KOPT-K1 (cell line): ENCODE results near the gene COA1.

Source experiments
- H3K27ac ChIP-seq: fragments of 200-600 bp; sonication (generic); 2 replicates; pipeline ENCODE4 v1.5.1; 2016; ENCODE audit warnings: antibody characterized with exemption, mild to moderate bottlenecking, low read depth, low read length; ENCODE audit not compliant: poor library complexity, severe bottlenecking
- H3K36me3 ChIP-seq: fragments of 200-600 bp; sonication (generic); 2 replicates; pipeline ENCODE4 v1.5.1; 2017; ENCODE audit warnings: antibody characterized with exemption, mild to moderate bottlenecking, low read length, moderate library complexity; ENCODE audit not compliant: insufficient read depth
- H3K9me3 ChIP-seq: fragments of 200-600 bp; sonication (generic); 2 replicates; pipeline ENCODE4 v1.5.1; 2017; ENCODE audit warnings: antibody characterized with exemption, low read length, mild to moderate bottlenecking; ENCODE audit not compliant: insufficient read depth, poor library complexity, severe bottlenecking

The COA1 gene

DNA sequence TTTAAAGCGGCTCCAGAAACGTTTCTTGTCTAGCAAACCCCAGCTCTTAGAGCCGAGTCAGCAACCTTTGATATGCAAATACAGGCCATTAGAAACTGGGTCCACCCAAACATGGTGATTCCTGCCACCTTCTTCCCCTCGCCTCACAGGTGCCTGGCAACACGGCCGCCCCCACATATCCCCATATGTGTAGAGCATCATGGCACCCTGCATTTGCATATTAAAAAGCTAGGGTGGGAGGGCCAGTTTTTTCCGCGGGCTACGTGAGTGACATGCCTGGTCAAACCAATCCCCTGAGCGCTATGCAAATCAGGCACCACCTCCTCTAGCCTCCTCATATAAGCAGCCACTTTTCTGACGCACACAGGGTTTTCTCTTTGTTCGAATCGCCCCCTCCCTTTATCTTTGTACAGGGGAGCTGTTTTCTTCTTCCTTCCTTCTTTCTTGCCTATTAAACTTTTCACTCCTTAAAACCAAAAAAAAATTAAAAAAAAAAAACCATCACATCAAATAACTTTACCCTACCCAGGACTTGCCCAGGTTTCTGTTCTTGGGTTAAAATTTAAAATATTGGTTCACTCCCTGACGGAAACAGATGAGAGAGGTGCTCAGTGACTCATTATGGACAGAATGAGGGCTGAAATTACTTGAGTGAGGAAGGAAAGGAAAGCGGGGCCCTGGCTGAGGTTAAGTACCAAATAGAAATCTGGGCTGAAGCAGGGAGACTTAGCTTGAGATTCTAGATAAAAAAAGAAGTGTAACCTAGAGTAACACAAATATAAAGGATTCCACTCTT lies 59.8 kb downstream of the COA1 start:
- peaks cover 9% of the 10 kb centered on the region; the same call in 1 of the 2 replicates for H3K36me3 ChIP-seq
- no peak overlapping the region for H3K27ac ChIP-seq

DNA sequence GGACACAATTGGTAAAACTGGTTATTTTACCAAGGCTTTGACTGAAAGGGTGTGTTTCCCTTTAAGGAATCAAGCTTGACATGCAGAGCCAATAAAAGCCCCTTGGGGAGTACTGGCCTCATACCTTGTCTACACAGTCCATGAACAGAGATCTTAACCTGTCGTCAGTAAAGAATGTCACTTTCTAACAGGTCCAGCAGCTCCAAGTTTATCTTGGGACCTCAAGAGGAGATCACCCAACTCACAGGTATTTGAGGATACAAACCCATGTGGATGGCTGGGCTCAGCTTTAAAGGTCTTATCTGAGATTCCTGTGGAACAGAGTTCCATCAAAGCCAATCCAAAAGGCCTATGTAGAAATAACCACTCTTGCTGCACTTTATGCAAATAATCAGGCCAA lies 61.3 kb downstream of the COA1 start:
- Histone ChIP-seq H3K36me3 (peaks cover 3% of the 10 kb centered on the region; the same call in 1 of the 2 replicates), H3K27ac (no peak overlapping the region), H3K9me3 (peaks cover 67% of the 10 kb centered on the region)

More for the DNA sequence above, 59.8 kb downstream of the COA1 start:
- H3K9me3 ChIP-seq: peaks cover 82% of the 10 kb centered on the region

DNA sequence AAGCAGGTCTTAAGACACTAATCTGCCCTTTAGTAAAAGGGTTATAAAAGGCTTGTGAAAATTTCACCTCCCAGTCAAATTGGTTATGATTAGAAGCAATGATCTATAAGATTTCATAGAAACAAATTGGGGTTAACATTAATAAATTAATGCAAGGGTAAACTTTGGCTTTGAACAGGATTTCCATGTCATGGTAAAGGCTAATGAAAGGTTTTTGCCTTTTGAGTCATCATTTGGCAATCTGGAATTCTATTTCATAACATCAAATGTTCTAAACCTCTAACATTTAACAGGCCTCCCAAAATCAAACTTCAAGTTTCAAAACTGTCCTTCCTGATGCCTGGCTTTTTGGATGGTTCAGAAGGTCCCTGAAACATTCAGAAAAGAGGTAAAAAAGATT lies 62.4 kb downstream of the COA1 start:
- Histone ChIP-seq H3K27ac (no peak overlapping the region), H3K36me3 (peaks cover 9% of the 10 kb centered on the region; the same call in 1 of the 2 replicates), H3K9me3 (peaks cover 56% of the 10 kb centered on the region)

DNA sequence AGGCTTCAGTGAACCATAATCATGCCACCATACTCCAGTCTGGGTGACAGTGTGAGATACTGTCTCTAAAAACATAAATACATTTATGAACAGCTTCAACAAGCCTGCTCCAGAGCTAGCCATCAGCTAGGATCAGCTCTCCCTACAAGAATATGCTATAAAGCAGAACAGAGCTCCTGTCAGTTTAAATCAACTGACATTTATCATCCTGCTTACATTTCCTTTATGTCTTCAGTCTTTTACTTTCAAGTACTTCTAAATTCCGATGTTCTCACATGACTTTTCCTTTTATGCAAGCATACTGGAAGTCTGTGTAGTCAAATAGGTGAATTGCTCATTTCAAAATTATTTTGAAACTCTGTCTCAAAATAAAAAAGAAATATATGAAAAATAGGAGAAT lies 64.6 kb downstream of the COA1 start:
- H3K27ac ChIP-seq: no peak overlapping the region
- peaks cover 9% of the 10 kb centered on the region; the same call in 1 of the 2 replicates for H3K36me3 ChIP-seq
- peaks cover 34% of the 10 kb centered on the region for H3K9me3 ChIP-seq

DNA sequence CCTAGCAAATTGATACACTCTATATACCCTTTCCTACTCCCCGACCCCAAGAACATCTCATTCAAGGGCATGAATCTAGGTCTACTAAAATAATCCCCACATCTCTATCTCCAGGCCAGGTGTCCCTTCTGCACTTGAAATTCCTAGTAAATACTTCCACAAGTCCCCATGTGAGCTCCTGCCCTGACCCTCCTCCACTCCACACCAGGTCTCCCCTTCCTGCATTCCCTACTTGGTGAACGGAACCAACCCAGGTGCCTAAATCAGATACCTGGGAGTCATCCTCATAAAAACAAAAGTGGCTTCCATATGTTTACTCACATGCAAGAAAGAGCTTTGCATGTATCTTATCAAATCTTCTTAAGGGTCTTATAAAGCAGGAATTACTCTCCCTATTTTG lies 69.2 kb downstream of the COA1 start:
- Histone ChIP-seq H3K27ac (no peak overlapping the region), H3K36me3 (peaks cover 20% of the 10 kb centered on the region), H3K9me3 (no peaks in the 10 kb centered on the region)

DNA sequence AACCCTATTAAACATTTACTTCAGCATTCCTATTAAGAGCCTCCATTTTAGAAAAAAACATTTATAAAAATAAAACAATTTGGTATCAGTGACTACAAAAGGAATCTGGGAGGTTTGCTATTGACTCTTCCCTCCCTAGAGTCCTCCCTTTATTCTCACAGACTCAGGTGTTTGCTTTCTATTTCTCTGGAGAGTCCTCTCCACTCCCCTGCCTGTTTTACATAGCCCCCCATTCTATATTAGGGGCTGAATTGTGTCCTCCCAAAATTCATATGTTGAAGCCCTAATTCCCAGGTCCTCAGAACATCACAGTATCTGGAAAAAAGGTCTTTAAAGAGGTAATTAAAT lies 69.8 kb downstream of the COA1 start:
- Histone ChIP-seq H3K27ac (no peak overlapping the region), H3K36me3 (peaks cover 20% of the 10 kb centered on the region), H3K9me3 (no peaks in the 10 kb centered on the region)

DNA sequence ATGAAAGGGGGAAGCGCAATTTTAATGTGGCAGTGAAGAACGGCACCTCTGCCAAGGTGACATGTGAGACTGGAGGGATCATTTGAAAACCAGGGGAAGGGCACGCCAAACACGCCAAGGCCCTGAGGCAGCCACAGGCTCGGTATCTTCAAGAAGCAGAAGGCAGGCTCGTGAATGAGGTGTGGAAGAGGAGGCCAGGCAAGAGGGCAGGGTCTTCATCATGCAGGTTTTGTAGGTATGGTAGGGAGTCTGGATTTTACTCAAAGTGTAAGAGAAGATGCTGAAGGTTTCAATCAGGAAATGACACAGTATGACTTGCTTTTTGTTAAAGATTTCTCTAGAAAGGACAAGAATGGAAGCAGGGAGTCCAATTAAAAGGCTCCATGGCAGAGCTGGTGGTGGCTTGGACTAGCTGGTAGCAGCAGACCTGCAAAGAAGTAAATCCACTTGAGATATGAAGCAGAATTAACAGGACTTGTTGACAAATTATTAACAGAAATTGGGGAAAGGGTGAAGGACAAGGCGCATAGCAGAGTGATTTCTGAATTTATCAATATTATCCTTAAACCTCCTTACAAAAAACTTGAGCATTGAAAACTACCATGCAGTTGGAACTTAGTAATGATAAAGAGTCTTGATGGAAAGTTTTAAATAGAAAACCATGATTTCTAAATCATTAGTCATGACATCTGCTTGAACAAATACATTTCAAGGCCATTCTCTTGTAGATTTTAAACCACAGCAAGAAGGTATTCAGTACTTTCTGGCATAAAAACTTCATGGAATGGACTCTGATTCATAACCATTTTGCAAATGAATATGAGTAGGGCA lies 70.4 kb downstream of the COA1 start:
- Histone ChIP-seq H3K36me3 (peaks cover 20% of the 10 kb centered on the region), H3K27ac (no peak overlapping the region), H3K9me3 (no peaks in the 10 kb centered on the region)

DNA sequence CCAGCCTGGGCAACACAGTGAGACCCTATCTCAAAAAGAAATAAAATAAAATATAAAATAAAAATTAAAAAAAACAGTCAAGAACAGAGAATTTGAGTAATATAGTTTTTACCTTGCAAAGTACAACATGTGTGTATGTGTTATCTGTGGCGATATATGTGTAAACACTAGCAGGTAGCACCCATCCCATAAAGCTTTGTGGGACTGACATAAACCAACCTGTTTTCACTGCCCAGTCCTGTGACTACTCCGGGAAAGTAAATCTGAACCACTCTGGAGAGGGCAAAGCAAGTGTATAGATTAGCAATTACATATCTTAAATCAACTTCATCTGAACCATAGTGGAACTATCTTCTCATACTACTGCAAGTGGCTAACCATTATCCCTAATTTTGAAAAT lies 72.3 kb downstream of the COA1 start:
- H3K9me3 ChIP-seq: no peaks in the 10 kb centered on the region
- H3K27ac ChIP-seq: no peak overlapping the region

DNA sequence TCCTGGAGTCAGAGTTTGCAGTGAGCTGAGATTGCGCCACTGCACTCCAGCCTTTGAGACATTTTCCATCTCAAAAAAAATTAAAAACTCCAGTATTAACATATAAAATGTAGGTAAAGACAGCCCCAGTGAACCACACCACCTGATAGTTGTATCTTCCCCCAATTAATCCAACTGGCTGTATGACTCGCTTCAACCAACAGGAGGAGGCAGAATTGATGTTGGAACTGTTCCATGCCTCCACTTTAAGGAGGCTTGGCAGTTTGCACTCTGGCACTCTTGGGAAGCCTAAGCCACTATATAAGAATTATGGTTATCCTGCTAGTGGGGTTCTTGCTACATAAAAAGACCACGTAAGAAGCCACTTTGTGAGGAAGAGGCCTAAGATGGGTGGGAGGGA lies 73.7 kb downstream of the COA1 start:
- H3K27ac ChIP-seq: no peak overlapping the region
- no peaks in the 10 kb centered on the region for H3K9me3 ChIP-seq
- H3K36me3 ChIP-seq: peaks cover 26% of the 10 kb centered on the region

More for the DNA sequence above, 72.3 kb downstream of the COA1 start:
- H3K36me3 ChIP-seq: peaks cover 18% of the 10 kb centered on the region

DNA sequence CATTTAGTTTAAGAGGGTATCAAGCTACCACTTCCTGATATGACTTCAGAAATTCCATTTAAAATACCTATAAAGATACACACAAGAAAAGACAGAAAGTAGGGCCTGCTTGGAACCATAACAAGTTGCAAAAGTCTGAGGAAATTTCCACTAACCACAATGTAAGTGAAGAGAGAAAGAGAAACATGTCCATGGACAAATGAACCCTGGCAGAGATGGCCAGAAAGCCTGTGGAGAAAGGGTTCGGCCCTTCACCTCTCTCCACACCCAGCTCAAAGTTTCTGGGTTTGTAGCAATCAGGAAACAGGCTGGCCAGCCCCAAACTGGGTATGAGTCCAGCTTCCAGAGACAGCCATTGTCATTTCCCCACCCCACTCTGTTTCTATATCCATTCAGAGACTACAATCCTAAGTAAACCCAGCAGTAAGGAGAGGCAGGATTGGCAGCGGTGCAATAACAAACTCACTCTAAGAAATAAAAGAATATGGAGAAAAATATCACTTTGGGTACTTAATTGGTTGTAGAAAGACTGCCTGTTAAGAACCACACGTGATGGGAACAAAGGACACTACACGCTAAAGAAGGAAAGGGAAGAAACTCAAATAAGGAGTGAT lies 75.3 kb downstream of the COA1 start:
- Histone ChIP-seq H3K9me3 (no peaks in the 10 kb centered on the region), H3K27ac (no peak overlapping the region), H3K36me3 (peaks cover 26% of the 10 kb centered on the region)

DNA sequence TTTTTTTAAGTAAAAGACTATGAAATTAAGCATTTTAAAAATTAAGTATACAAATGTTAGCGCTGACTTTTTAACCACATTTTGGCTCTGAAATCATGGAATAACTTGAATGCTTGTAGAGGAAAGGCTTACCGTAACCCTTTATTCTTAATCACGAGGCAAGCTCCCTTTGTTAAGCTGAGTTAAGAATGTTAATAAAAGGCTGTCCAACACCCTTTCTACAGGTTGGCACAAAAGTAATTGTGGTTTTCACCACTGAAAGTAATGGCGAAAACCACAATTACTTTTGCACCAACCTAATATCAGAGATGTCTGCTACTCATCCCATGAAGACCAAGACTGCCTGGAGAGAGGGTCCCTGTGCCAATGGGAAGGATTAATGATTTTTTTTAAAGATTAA lies 75.9 kb downstream of the COA1 start:
- Histone ChIP-seq H3K27ac (no peak overlapping the region), H3K9me3 (no peaks in the 10 kb centered on the region), H3K36me3 (peaks cover 22% of the 10 kb centered on the region)

DNA sequence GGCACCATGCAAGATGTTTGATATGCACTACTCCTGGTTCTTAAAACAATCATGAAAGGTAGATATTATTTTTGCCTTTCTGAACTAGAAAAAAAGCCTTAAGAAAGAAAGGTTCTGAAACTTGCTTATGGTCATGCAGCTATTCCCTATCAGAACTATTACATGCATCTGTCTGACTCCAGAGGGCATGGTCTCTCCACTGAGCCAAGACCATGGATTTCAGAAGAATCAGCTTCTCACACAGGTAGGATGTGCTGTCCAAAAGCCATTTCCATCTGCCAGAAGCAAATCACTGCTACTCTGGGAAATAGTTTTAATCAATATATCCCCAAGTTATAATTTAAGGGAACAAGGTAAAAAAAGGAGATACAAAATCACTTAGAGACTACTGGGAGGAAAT lies 77.0 kb downstream of the COA1 start:
- Histone ChIP-seq H3K27ac (no peak overlapping the region), H3K36me3 (peaks cover 25% of the 10 kb centered on the region), H3K9me3 (no peaks in the 10 kb centered on the region)

DNA sequence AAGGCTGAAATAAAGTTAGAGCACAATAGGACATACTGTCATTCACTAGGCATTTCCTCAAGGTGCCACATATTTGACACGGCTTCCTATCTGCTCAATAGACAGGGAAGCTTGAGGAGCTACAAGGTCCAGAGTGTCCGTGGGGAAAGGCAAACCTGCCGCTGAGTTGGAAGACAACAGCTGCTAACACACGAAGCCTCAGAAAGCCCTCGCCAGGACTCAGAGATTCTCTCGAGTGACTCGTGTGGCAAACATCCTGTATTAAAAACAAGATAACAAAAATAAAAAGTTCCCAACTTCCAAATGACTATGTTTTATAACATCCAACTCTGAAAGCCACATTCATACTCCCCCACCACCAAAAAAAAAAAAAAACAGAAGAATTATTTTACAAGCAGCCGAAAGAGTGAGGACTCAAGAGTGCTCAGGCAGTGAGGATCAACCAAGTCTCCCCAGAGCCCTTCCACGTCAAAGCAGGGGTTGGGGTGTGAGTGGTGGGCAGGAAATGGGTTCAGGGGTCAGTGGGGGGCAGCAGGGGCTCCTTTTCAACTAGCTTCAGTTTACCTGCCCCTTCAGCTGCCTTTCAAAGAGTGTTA lies 78.8 kb downstream of the COA1 start:
- peak overlapping the region; percentile 65 for H3K27ac ChIP-seq
- H3K36me3 ChIP-seq: peaks cover 38% of the 10 kb centered on the region

DNA sequence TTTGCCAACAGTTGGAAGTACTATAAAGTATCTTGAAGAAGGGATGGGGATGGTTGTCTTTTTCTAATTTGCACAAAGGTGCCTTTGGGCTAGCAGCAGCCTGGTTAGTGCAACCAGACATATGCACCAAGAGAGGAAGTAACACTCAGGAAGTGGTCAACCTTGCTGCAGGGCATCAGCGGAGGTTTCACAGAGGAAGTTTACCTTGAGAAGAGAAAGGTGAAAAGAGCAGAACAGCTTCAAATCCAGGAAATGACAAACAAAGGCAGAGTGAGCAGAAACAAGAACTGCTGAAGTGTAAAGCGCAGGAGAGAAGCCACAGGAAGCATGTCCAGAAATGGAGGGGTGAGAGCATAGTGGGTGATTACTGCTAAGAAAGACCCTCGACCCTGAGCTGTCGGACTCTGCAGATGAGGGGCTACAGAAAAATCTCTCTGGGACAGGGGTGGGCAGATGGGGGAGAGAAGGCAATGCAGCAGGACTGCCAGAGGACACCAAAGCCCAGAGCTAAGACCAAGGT lies 79.5 kb downstream of the COA1 start:
- Histone ChIP-seq H3K9me3 (no peaks in the 10 kb centered on the region), H3K36me3 (peaks cover 44% of the 10 kb centered on the region), H3K27ac (peak overlapping the region; percentile 65)

More for the DNA sequence above, 78.8 kb downstream of the COA1 start:
- H3K9me3 ChIP-seq: no peaks in the 10 kb centered on the region
